ENCODE results near the gene PATE1. TPM values are rescaled to one million over a fixed set of nuclear protein-coding genes. Genes with fewer than 3 reads are reported as not detected.

The PATE1 gene
- total RNA-seq, 1 experiment from 2014 or later, result not detected

DNA sequence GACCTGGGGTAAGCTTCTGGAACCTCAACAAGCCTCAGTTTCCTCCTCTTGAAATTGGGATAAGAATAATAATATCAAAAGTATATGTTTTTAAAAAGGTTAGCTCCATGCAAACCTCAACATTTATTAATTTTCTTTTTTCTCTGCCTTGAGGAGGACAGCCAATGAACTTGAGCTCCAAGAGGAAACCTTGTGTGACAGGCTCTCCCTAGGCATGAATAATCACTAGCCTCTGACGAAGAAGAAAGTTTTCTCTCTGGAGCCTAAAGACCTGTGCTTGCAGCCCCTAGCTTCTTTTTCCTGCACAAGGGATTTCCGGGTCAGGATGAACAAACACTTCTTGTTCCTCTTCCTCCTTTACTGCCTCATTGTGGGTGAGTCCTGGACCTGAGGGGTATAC is 41.7 kb downstream of the PATE1 start, which contains the start of gene PATE3:
Gene PATE3, plus strand, starts transcription at position 301 of the 400 bp plus-strand sequence. Its CDS starts 25 bp downstream, at position 326.
- DNase-seq (ENCODE audit: low read depth), result no peak

DNA sequence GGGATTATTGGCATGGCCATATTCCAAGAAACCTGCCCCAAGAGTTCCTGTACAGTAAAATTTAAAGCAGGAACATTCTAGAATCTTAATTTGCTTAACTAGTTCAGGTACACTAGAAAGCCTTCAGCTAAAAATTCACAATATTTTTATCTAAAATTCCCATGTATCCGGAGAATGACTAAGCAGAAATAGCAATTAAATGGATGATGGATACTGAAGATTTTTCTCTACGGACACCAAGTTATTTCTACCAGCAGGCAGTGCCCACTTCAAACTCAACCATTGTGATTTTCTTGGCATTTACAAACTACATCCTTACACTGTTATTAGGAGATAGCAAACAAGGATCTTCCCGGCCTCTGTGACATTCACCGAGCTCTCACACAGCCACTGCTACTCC is 44.7 kb downstream of the PATE1 start:
- no peak for DNase-seq (ENCODE audit: low read depth)

- DNase-seq (ENCODE audit: low read depth), result no peak
Measured at GRCh38 chr11:125797641-125798040, 51.6 kb downstream of the PATE1 start.

Other genes starting within 250 kb of the PATE1 start
- gene EI24, start 176.8 kb upstream of the PATE1 start, total RNA-seq (2014; rRNA removed; shearing (Covaris generic)), result 177 and 227 TPM in 2 replicates
- 145 and 199 TPM in 2 replicates for gene STT3A, start 153.4 kb upstream of the PATE1 start, total RNA-seq (2014; rRNA removed; shearing (Covaris generic))
- gene CHEK1, start 121.1 kb upstream of the PATE1 start, total RNA-seq (2014; rRNA removed; shearing (Covaris generic)), result 43.9 and 52.7 TPM in 2 replicates
- 0.10 TPM in 1 of 2 replicates, not detected in the other for gene ACRV1, start 65.4 kb upstream of the PATE1 start, total RNA-seq (2014; rRNA removed; shearing (Covaris generic))
- not detected in 2 replicates for gene PATE2, start 32.5 kb downstream of the PATE1 start, total RNA-seq (2014; rRNA removed; shearing (Covaris generic))
- not detected in 2 replicates for gene PATE3, start 41.8 kb downstream of the PATE1 start, total RNA-seq (2014; rRNA removed; shearing (Covaris generic))
- gene PATE4, start 87.0 kb downstream of the PATE1 start, total RNA-seq (2014; rRNA removed; shearing (Covaris generic)), result not detected in 2 replicates
- 21.3 and 23.9 TPM in 2 replicates for gene HYLS1, start 141.4 kb downstream of the PATE1 start, total RNA-seq (2014; rRNA removed; shearing (Covaris generic))
- gene PUS3, start 156.9 kb downstream of the PATE1 start, total RNA-seq (2014; rRNA removed; shearing (Covaris generic)), result 26.2 and 35.7 TPM in 2 replicates
- gene DDX25, start 158.2 kb downstream of the PATE1 start, total RNA-seq (2014; rRNA removed; shearing (Covaris generic)), result not detected in 2 replicates
- gene VSIG10L2, start 199.8 kb downstream of the PATE1 start, total RNA-seq (2014; rRNA removed; shearing (Covaris generic)), result not detected in 2 replicates